Loucy (cell line): Measurements from ENCODE around the gene IQSEC1.

Source experiments
- H2AFZ ChIP-seq: fragments of 200-600 bp; sonication (generic); 2 replicates; pipeline ENCODE4 v1.6.0; 2016; ENCODE audit warnings: antibody characterized with exemption, mild to moderate bottlenecking, low read length, moderate library complexity
- H3F3A ChIP-seq: fragments of 200-600 bp; 2 replicates; pipeline ENCODE4 v1.6.0; 2016; ENCODE audit warnings: antibody characterized with exemption, low read depth, mild to moderate bottlenecking
- H3K27me3 ChIP-seq: fragments of 200-600 bp; sonication (generic); 2 replicates; pipeline ENCODE4 v1.6.1; 2014; ENCODE audit warnings: low read length, mild to moderate bottlenecking; ENCODE audit not compliant: insufficient read depth, poor library complexity, severe bottlenecking
- H3K36me3 ChIP-seq: fragments of 200-600 bp; sonication (generic); 2 replicates; pipeline ENCODE4 v1.6.1; 2016; ENCODE audit warnings: low read length; ENCODE audit not compliant: insufficient read depth
- H3K4me1 ChIP-seq: fragments of 200-600 bp; sonication (generic); 2 replicates; pipeline ENCODE4 v1.5.1; 2014; ENCODE audit warnings: low read length, mild to moderate bottlenecking; ENCODE audit not compliant: insufficient read depth, poor library complexity, severe bottlenecking
- H3K4me2 ChIP-seq: fragments of 200-600 bp; sonication (generic); 2 replicates; pipeline ENCODE4 v1.6.0; 2014; ENCODE audit warnings: antibody characterized with exemption, low read length, low read depth, mild to moderate bottlenecking; ENCODE audit not compliant: poor library complexity, severe bottlenecking
- H3K4me3 ChIP-seq: fragments of 200-600 bp; sonication (generic); 2 replicates; pipeline ENCODE4 v1.5.1; 2014; ENCODE audit warnings: low read length, mild to moderate bottlenecking, mixed read lengths; ENCODE audit not compliant: poor library complexity, severe bottlenecking
- H3K79me2 ChIP-seq: fragments of 200-600 bp; sonication (generic); 2 replicates; pipeline ENCODE4 v1.6.1; 2014; ENCODE audit warnings: low read length; ENCODE audit not compliant: insufficient read depth
- H3K9ac ChIP-seq: fragments of 200-600 bp; sonication (generic); 2 replicates; pipeline ENCODE4 v1.6.0; 2014; ENCODE audit warnings: mild to moderate bottlenecking, low read depth, low read length, moderate library complexity; ENCODE audit not compliant: poor library complexity, severe bottlenecking
- H3K9me2 ChIP-seq: fragments of 200-600 bp; sonication (generic); replicated peaks from 2 replicates; pipeline ENCODE4 v1.6.1; 2016; ENCODE audit warnings: low read depth, low read length, mixed read lengths
- H3K9me3 ChIP-seq: fragments of 200-600 bp; sonication (generic); 2 replicates; pipeline ENCODE4 v1.6.1; 2014; ENCODE audit warnings: mild to moderate bottlenecking, antibody characterized with exemption, low read length, low read depth; ENCODE audit not compliant: insufficient read depth
- H4K20me1 ChIP-seq: fragments of 200-600 bp; sonication (generic); 2 replicates; pipeline ENCODE4 v1.6.0; 2014; ENCODE audit warnings: antibody characterized with exemption, low read length, mild to moderate bottlenecking; ENCODE audit not compliant: insufficient read depth, poor library complexity, severe bottlenecking
- CTCF ChIP-seq: fragments of 200-600 bp; sonication (generic); conservative IDR thresholded peaks from 2 replicates; pipeline ENCODE4 v1.5.1; 2014; ENCODE audit warnings: mild to moderate bottlenecking, antibody characterized with exemption, low read length
- EZH2phosphoT487 ChIP-seq: fragments of 200-600 bp; IDR thresholded peaks from 2 replicates; pipeline ENCODE4 v1.6.1; 2018; ENCODE audit warnings: antibody characterized with exemption, mild to moderate bottlenecking, moderate library complexity, borderline replicate concordance

Gene IQSEC1

GRCh38 chr3:13019243-13020095, 53.8 kb downstream of the IQSEC1 start:
- Histone ChIP-seq H3K9ac (peak overlapping the region; percentile 95), H3K79me2 (peaks cover 72% of the 10 kb centered on the region), H3K4me1 (peaks cover 86% of the 10 kb centered on the region), H3F3A (peaks cover 14% of the 10 kb centered on the region; the same call in 1 of the 2 replicates), H4K20me1 (no peaks in the 10 kb centered on the region), H2AFZ (no peak overlapping the region), H3K4me2 (peak overlapping the region; percentile 89), H3K36me3 (no peaks in the 10 kb centered on the region), H3K27me3 (no peaks in the 10 kb centered on the region), H3K4me3 (peak overlapping the region; percentile 69), H3K9me2 (no peaks in the 10 kb centered on the region), H3K9me3 (no peaks in the 10 kb centered on the region)
- TF ChIP-seq EZH2phosphoT487 (no peak), CTCF (no peak)

- Histone ChIP-seq H3K27me3 (no peaks in the 10 kb centered on the region), H3K4me1 (peaks cover 94% of the 10 kb centered on the region), H3K4me3 (no peak overlapping the region), H4K20me1 (no peaks in the 10 kb centered on the region), H3K9me3 (no peaks in the 10 kb centered on the region), H3K79me2 (peaks cover 79% of the 10 kb centered on the region), H3K9me2 (no peaks in the 10 kb centered on the region), H2AFZ (no peak overlapping the region), H3K4me2 (peak overlapping the region; percentile 89), H3K9ac (peak overlapping the region; percentile 95), H3K36me3 (no peaks in the 10 kb centered on the region), H3F3A (peaks cover 14% of the 10 kb centered on the region; the same call in 1 of the 2 replicates)
- TF ChIP-seq CTCF (no peak), EZH2phosphoT487 (no peak)
These were observed 54.5 kb downstream of the IQSEC1 start for GRCh38 chr3:13018561-13019242.

- H3K9ac ChIP-seq = peak overlapping the region; percentile 95
These were observed 55.2 kb downstream of the IQSEC1 start for GRCh38 chr3:13018043-13018451.

More at GRCh38 chr3:13018043-13018451, 55.2 kb downstream of the IQSEC1 start:
- no peaks in the 10 kb centered on the region for H3K9me2 ChIP-seq
- TF ChIP-seq CTCF (no peak), EZH2phosphoT487 (no peak)
- no peaks in the 10 kb centered on the region for H4K20me1 ChIP-seq
- H3K4me2 ChIP-seq = peak overlapping the region; percentile 89
- H3K4me3 ChIP-seq = no peak overlapping the region
- H3K79me2 ChIP-seq = peaks cover 86% of the 10 kb centered on the region
- no peak overlapping the region for H2AFZ ChIP-seq
- no peaks in the 10 kb centered on the region for H3K9me3 ChIP-seq
- no peaks in the 10 kb centered on the region for H3K36me3 ChIP-seq
- peaks cover 97% of the 10 kb centered on the region for H3K4me1 ChIP-seq
- H3K27me3 ChIP-seq = no peaks in the 10 kb centered on the region
- H3F3A ChIP-seq = peaks cover 14% of the 10 kb centered on the region; the same call in 1 of the 2 replicates
